Caco-2 (cell line): ENCODE results near the gene APP. TPM values are rescaled to one million over a fixed set of nuclear protein-coding genes. Genes with fewer than 3 reads are reported as not detected.

Experiments used
- BruUV-seq: library from RNA; stranded (reverse); fragments of 400-500 nt; replicated peaks from 2 replicates; lab custom pipeline; 2021; lab: Mats Ljungman, UMichigan
- CTCF ChIA-PET: fragments of 300-600 bp; sonication (Branson Sonifier 250); formaldehyde crosslinking; loops from one replicate; lab custom pipeline; 2022; ENCODE audit warnings: antibody characterized with exemption; lab: Charles Lee
- POLR2A ChIA-PET: fragments of 300-600 bp; sonication (Branson Sonifier 250); formaldehyde crosslinking; loops from one replicate; lab custom pipeline; 2022; ENCODE audit warnings: antibody characterized with exemption; lab: Charles Lee
- DNase-seq, 2 experiments: peaks; one replicate each; pipeline versions ENCODE4 v3.0.0 to v3.0.0-alpha.2; 2020 to 2022
- H3K27me3 ChIP-seq: replicated peaks from 2 replicates; pipeline ENCODE4 v1.6.0; 2011; ENCODE audit warnings: low read length; ENCODE audit not compliant: control insufficient read depth, insufficient read depth
- H3K36me3 ChIP-seq: 2 replicates; pipeline ENCODE4 v1.5.1; 2011; ENCODE audit warnings: low read length; ENCODE audit not compliant: control insufficient read depth, insufficient read depth
- H3K4me1 ChIP-seq: fragments of 250-450 bp; sonication (Bioruptor Pico); 2 replicates; pipeline ENCODE4 v1.5.1; 2020; ENCODE audit warnings: mild to moderate bottlenecking
- H3K4me3 ChIP-seq: 2 replicates; pipeline ENCODE4 v1.5.1; 2011; ENCODE audit warnings: low read depth, mild to moderate bottlenecking, control low read depth, low read length
- H3K9me3 ChIP-seq: fragments of 250-450 bp; sonication (Bioruptor Pico); 2 replicates; pipeline ENCODE4 v1.5.1; 2020; ENCODE audit warnings: mild to moderate bottlenecking, moderate library complexity
- H3K27ac Mint-ChIP-seq: one replicate; pipeline ENCODE4 v1.8.0; 2022; ENCODE audit warnings: mixed read lengths; ENCODE audit not compliant: unreplicated experiment
- H3K27me3 Mint-ChIP-seq: one replicate; pipeline ENCODE4 v1.8.0; 2022; ENCODE audit warnings: mixed read lengths; ENCODE audit not compliant: insufficient read depth, unreplicated experiment
- H3K36me3 Mint-ChIP-seq: one replicate; pipeline ENCODE4 v1.8.0; 2022; ENCODE audit warnings: mild to moderate bottlenecking, mixed read lengths; ENCODE audit not compliant: insufficient read depth, unreplicated experiment
- H3K4me1 Mint-ChIP-seq: one replicate; pipeline ENCODE4 v1.8.0; 2022; ENCODE audit warnings: low read depth, mixed read lengths; ENCODE audit not compliant: unreplicated experiment
- H3K4me3 Mint-ChIP-seq: one replicate; pipeline ENCODE4 v1.8.0; 2022; ENCODE audit warnings: mild to moderate bottlenecking, moderate library complexity, mixed read lengths; ENCODE audit not compliant: unreplicated experiment
- H3K9me3 Mint-ChIP-seq: one replicate; pipeline ENCODE4 v1.8.0; 2022; ENCODE audit warnings: mixed read lengths; ENCODE audit not compliant: unreplicated experiment
- intact Hi-C: fragments of 100-400 bp; cut with micrococcal nuclease; formaldehyde crosslinking; loops from one replicate; pipeline ENCODE4 v1.10.0; 2022; ENCODE audit not compliant: unreplicated experiment
- total RNA-seq: library from RNA; stranded (reverse); gene quantifications from 2 replicates; pipeline ENCODE4 v1.2.3, GENCODE V29; 2022
- TF ChIP-seq, protein P1 (sequence below), 2 experiments: fragments of 200-600 bp in 1 of 2; IDR thresholded peaks; 1 replicate in 1 of 2; 2 replicates in 1 of 2; pipeline versions ENCODE4 v1.5.1 to v1.8.0; 2011 to 2022; ENCODE audit warnings: antibody characterized with exemption in 1 of 2, control low read depth in 1 of 2, inconsistent platforms in 1 of 2, low read depth in 1 of 2, low read length in 1 of 2, mild to moderate bottlenecking in 1 of 2, moderate library complexity in 1 of 2; ENCODE audit not compliant: insufficient read depth in 1 of 2, severe bottlenecking in 1 of 2, unreplicated experiment in 1 of 2

APP gene
- total RNA-seq, 1 experiment from 2014 or later: 331 TPM

DNA sequence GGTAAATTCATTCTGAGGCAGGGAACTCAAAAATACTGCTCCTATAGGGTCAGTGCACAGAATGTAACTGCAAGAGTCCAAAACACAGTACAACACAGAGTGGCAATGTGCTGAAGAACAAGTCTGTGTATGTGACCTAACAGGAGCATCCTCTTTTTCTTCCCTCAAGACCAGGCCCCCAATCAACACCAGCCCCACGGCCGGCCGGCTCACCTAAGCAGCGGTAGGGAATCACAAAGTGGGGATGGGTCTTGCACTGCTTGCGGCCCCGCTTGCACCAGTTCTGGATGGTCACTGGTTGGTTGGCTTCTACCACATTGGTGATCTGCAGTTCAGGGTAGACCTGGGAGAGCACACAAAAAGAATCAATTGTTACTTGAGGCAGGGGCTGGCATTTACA lies 80.8 kb downstream of the APP start:
- BruUV-seq: no TSS peak
- Histone ChIP-seq H3K27me3 (no peaks in the 10 kb centered on the region), H3K4me1 (no peaks in the 10 kb centered on the region), H3K4me3 (no peak overlapping the region), H3K9me3 (no peaks in the 10 kb centered on the region), H3K36me3 (no peaks in the 10 kb centered on the region)
- intact Hi-C loops: no loop called here
- no peak for DNase-seq
- Mint-ChIP-seq H3K27ac (no peak overlapping the region), H3K4me3 (no peak overlapping the region), H3K27me3 (no peaks in the 10 kb centered on the region), H3K9me3 (no peaks in the 10 kb centered on the region), H3K36me3 (peaks cover 24% of the 10 kb centered on the region), H3K4me1 (peaks cover 9% of the 10 kb centered on the region)
- ChIA-PET POLR2A (no interaction called here), CTCF (no interaction called here)
- TF ChIP-seq, protein P1, sequence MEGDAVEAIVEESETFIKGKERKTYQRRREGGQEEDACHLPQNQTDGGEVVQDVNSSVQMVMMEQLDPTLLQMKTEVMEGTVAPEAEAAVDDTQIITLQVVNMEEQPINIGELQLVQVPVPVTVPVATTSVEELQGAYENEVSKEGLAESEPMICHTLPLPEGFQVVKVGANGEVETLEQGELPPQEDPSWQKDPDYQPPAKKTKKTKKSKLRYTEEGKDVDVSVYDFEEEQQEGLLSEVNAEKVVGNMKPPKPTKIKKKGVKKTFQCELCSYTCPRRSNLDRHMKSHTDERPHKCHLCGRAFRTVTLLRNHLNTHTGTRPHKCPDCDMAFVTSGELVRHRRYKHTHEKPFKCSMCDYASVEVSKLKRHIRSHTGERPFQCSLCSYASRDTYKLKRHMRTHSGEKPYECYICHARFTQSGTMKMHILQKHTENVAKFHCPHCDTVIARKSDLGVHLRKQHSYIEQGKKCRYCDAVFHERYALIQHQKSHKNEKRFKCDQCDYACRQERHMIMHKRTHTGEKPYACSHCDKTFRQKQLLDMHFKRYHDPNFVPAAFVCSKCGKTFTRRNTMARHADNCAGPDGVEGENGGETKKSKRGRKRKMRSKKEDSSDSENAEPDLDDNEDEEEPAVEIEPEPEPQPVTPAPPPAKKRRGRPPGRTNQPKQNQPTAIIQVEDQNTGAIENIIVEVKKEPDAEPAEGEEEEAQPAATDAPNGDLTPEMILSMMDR (IDR thresholded peaks at IDR 0.05; ENCODE audit: insufficient read depth in 1 of 2, low read depth in 1 of 2, low read length in 1 of 2, severe bottlenecking in 1 of 2, unreplicated experiment in 1 of 2): no peak

DNA sequence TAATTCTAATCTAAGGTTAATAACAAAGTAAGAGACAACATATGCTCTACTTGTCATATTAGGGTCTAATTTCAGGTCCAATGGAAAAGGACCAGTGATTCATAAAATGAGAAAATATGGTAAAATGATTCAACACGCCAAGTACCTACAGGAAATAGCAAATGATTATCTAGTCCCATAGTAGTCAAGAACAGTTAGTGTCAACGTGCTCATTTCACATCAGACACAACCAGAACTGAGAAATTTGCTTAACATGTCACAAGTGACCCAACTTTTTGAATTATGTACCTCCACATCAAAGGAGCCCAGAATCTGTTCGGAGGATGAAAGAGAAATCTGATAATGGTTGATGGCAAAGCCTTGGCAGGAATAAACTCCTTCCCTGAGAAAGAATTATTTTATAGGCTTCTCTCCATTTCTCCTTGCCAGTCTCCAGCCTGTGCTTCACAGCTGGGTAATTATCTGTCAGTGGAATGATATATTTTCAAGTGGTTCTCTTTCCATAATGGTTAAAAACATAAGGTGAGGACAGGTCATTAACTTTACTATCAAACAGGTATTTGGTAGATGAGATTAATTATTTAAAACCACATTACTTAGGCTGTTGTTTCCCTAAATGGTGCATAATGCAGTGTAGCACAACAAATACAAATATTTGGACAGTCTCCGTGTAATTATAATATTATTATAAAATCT lies 83.2 kb downstream of the APP start:
- Histone ChIP-seq H3K27me3 (no peaks in the 10 kb centered on the region), H3K9me3 (no peaks in the 10 kb centered on the region), H3K4me1 (no peaks in the 10 kb centered on the region), H3K4me3 (no peak overlapping the region), H3K36me3 (no peaks in the 10 kb centered on the region)
- Mint-ChIP-seq H3K36me3 (peaks cover 24% of the 10 kb centered on the region), H3K4me3 (no peak overlapping the region), H3K9me3 (no peaks in the 10 kb centered on the region), H3K27ac (no peak overlapping the region), H3K4me1 (peaks cover 14% of the 10 kb centered on the region), H3K27me3 (no peaks in the 10 kb centered on the region)
- TF ChIP-seq, protein P1 (IDR thresholded peaks at IDR 0.05; ENCODE audit: insufficient read depth in 1 of 2, low read depth in 1 of 2, low read length in 1 of 2, severe bottlenecking in 1 of 2, unreplicated experiment in 1 of 2): no peak
- DNase-seq: no peak
- TSS peak; percentile 7 for BruUV-seq
- CTCF ChIA-PET: no interaction called here
- POLR2A ChIA-PET: no interaction called here
- intact Hi-C loops: no loop called here

DNA sequence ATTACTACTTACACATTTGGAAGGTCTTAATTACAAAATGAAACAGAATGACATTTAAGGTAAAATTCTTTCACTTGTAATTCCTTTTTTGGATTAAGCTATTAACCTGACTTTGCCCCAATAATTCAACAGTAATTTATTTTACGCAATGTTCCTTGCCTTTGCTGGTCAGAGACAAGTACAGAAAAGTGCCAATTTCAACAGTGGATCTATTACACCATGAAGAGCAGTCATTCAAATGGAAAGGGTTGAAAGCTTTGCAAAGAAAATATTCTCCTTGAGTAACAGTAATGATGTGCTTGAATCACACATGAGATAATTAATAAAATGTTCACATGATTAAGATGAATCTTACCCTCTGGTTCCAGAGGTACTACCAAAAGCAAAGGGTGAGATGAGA lies 84.7 kb downstream of the APP start:
- Histone ChIP-seq H3K4me1 (no peaks in the 10 kb centered on the region), H3K9me3 (no peaks in the 10 kb centered on the region), H3K27me3 (no peaks in the 10 kb centered on the region), H3K4me3 (no peak overlapping the region), H3K36me3 (no peaks in the 10 kb centered on the region)
- TF ChIP-seq, protein P1 (IDR thresholded peaks at IDR 0.05; ENCODE audit: insufficient read depth in 1 of 2, low read depth in 1 of 2, low read length in 1 of 2, severe bottlenecking in 1 of 2, unreplicated experiment in 1 of 2): no peak
- Mint-ChIP-seq H3K36me3 (peaks cover 24% of the 10 kb centered on the region), H3K9me3 (no peaks in the 10 kb centered on the region), H3K4me1 (peaks cover 7% of the 10 kb centered on the region), H3K27ac (no peak overlapping the region), H3K27me3 (no peaks in the 10 kb centered on the region), H3K4me3 (no peak overlapping the region)
- CTCF ChIA-PET: no interaction called here
- POLR2A ChIA-PET: no interaction called here
- intact Hi-C loops: no loop called here
- BruUV-seq: no TSS peak
- no peak for DNase-seq
